Sigmoid colon (tissue), 4 donors: Measurements from ENCODE around the gene GCC2.

ENCODE experiments used
- CTCF ChIP-seq, 4 experiments: fragments of 450-650 bp in 3 of 4; fragments of 200-600 bp in 1 of 4; IDR thresholded peaks; one replicate each; pipeline ENCODE4 v1.5.1; 2016 to 2019; ENCODE audit warnings: antibody characterized with exemption in 4 of 4, mild to moderate bottlenecking in 3 of 4, moderate library complexity in 2 of 4
- EP300 ChIP-seq, 4 donors: sonication (generic); formaldehyde crosslinking; IDR thresholded peaks; one replicate each; pipeline ENCODE4 v1.6.1; 2017; ENCODE audit warnings: antibody characterized with exemption in 4 of 4
- POLR2A ChIP-seq, 2 donors: fragments of 450-650 bp; IDR thresholded peaks; one replicate each; pipeline ENCODE4 v1.6.1; 2016; ENCODE audit warnings: antibody characterized with exemption in 2 of 2, mild to moderate bottlenecking in 2 of 2, moderate library complexity in 2 of 2
- POLR2AphosphoS5 ChIP-seq, 4 donors: sonication (generic); formaldehyde crosslinking; IDR thresholded peaks; one replicate each; pipeline ENCODE4 v1.6.1; 2017; ENCODE audit warnings: antibody characterized with exemption in 4 of 4

- no peak for TF ChIP-seq CTCF (IDR thresholded peaks at IDR 0.05)
- TF ChIP-seq EP300 (IDR thresholded peaks at IDR 0.05), result no peak
- no peak for TF ChIP-seq POLR2AphosphoS5 (IDR thresholded peaks at IDR 0.05)
- no peak for TF ChIP-seq POLR2A (IDR thresholded peaks at IDR 0.05)
Measured at GRCh38 chr2:108459441-108459840, 10.4 kb downstream of the GCC2 start.
